ENCODE measurements around the gene SRGAP3. TPM values are rescaled to one million over a fixed set of nuclear protein-coding genes. Genes with fewer than 3 reads are reported as not detected.

SRGAP3 gene
- total and polyA plus RNA-seq, 2 donors (not counting 1 experiment from before 2014, with no cell fraction given): 1.4 to 1.5 TPM

- Histone ChIP-seq H3K36me3 (replicated peaks in 1 of 2; ENCODE audit: control extremely low read depth in 1 of 2, control insufficient read depth in 1 of 2, extremely low read depth in 1 of 2, insufficient read depth in 2 of 2, low read length in 1 of 2) (peaks cover 3 to 44% of the 10 kb centered on the region in 2 experiments), H3K4me2 (replicated peaks; ENCODE audit: low read depth, low read length, poor library complexity, severe bottlenecking) (no peak overlapping the region), H3K9ac (ENCODE audit: low read length) (no peak overlapping the region), H4K20me1 (ENCODE audit: control insufficient read depth, insufficient read depth, low read length, poor library complexity, severe bottlenecking) (no peaks in the 10 kb centered on the region), H3K27ac (ENCODE audit: low read length in 2 of 2) (no peak overlapping the region), H3K9me3 (ENCODE audit: control extremely low read depth in 1 of 3, control insufficient read depth in 2 of 3, insufficient read depth in 1 of 3, low read length in 2 of 3) (peaks cover 0 to 12% (median 0%) of the 10 kb centered on the region in 3 donors), H3K27me3 (replicated peaks in 1 of 4; ENCODE audit: control extremely low read depth in 1 of 4, control insufficient read depth in 3 of 4, insufficient read depth in 4 of 4, low read length in 3 of 4) (no peaks in the 10 kb centered on the region), H2AFZ (ENCODE audit: insufficient read depth, low read depth, low read length, poor library complexity, severe bottlenecking) (no peak overlapping the region), H3K79me2 (ENCODE audit: control insufficient read depth, insufficient read depth, low read length) (no peaks in the 10 kb centered on the region), H3K4me1 (ENCODE audit: control insufficient read depth in 2 of 2, insufficient read depth in 2 of 2, low read length in 2 of 2) (no peaks in the 10 kb centered on the region), H3K4me3 (ENCODE audit: control extremely low read depth in 1 of 5, extremely low read depth in 1 of 5, insufficient read depth in 1 of 5, low read depth in 2 of 5, low read length in 4 of 5) (no peak overlapping the region)
- DNase-seq (no peak), ATAC-seq (ENCODE audit: low read depth) (no peak)
- no peak overlapping the region for H3K4me3 Mint-ChIP-seq
- H3K27me3 Mint-ChIP-seq: no peaks in the 10 kb centered on the region
- ChIA-PET POLR2A (no interaction called here), CTCF (no interaction called here)
- no peaks in the 10 kb centered on the region for H3K9me3 Mint-ChIP-seq (ENCODE audit: insufficient read depth)
- H3K4me1 Mint-ChIP-seq: no peaks in the 10 kb centered on the region
- H3K27ac Mint-ChIP-seq: no peak overlapping the region
- WGBS (ENCODE audit: insufficient coverage): 100% methylated on average over 1 of the region's 3 CpGs
- intact Hi-C loops (cut with micrococcal nuclease): no loop called here
- TF ChIP-seq EZH2 (IDR thresholded peaks at IDR 0.05; ENCODE audit: borderline replicate concordance, insufficient read depth, low read depth, low read length, poor library complexity, severe bottlenecking) (no peak), CTCF (IDR thresholded peaks at IDR 0.05) (no peak)
Measured at GRCh38 chr3:8945890-8946600, 303.4 kb downstream of the SRGAP3 start.

- Mint-ChIP-seq H3K27me3 (no peaks in the 10 kb centered on the region), H3K9me3 (ENCODE audit: insufficient read depth) (no peaks in the 10 kb centered on the region), H3K4me1 (no peaks in the 10 kb centered on the region), H3K27ac (no peak overlapping the region), H3K4me3 (no peak overlapping the region)
- Histone ChIP-seq H3K4me1 (ENCODE audit: control insufficient read depth in 2 of 2, insufficient read depth in 2 of 2, low read length in 2 of 2) (no peaks in the 10 kb centered on the region), H2AFZ (ENCODE audit: insufficient read depth, low read depth, low read length, poor library complexity, severe bottlenecking) (no peak overlapping the region), H3K79me2 (ENCODE audit: control insufficient read depth, insufficient read depth, low read length) (no peaks in the 10 kb centered on the region), H3K4me2 (replicated peaks; ENCODE audit: low read depth, low read length, poor library complexity, severe bottlenecking) (no peak overlapping the region), H3K9me3 (ENCODE audit: control extremely low read depth in 1 of 3, control insufficient read depth in 2 of 3, insufficient read depth in 1 of 3, low read length in 2 of 3) (peaks cover 0 to 12% (median 0%) of the 10 kb centered on the region in 3 donors), H3K4me3 (ENCODE audit: control extremely low read depth in 1 of 5, extremely low read depth in 1 of 5, insufficient read depth in 1 of 5, low read depth in 2 of 5, low read length in 4 of 5) (no peak overlapping the region), H4K20me1 (ENCODE audit: control insufficient read depth, insufficient read depth, low read length, poor library complexity, severe bottlenecking) (no peaks in the 10 kb centered on the region), H3K9ac (ENCODE audit: low read length) (no peak overlapping the region), H3K36me3 (replicated peaks in 1 of 2; ENCODE audit: control extremely low read depth in 1 of 2, control insufficient read depth in 1 of 2, extremely low read depth in 1 of 2, insufficient read depth in 2 of 2, low read length in 1 of 2) (peaks cover 2 to 63% of the 10 kb centered on the region in 2 experiments), H3K27me3 (replicated peaks in 1 of 4; ENCODE audit: control extremely low read depth in 1 of 4, control insufficient read depth in 3 of 4, insufficient read depth in 4 of 4, low read length in 3 of 4) (no peaks in the 10 kb centered on the region), H3K27ac (ENCODE audit: low read length in 2 of 2) (no peak overlapping the region)
- TF ChIP-seq EZH2 (IDR thresholded peaks at IDR 0.05; ENCODE audit: borderline replicate concordance, insufficient read depth, low read depth, low read length, poor library complexity, severe bottlenecking) (no peak), CTCF (IDR thresholded peaks at IDR 0.05) (no peak)
- CTCF ChIA-PET: no interaction called here
- POLR2A ChIA-PET: no interaction called here
- no peak for ATAC-seq (ENCODE audit: low read depth)
- intact Hi-C loops (cut with micrococcal nuclease): no loop called here
- WGBS (ENCODE audit: insufficient coverage): 96% methylated on average over 3 of the region's 4 CpGs
- no peak for DNase-seq
Measured at GRCh38 chr3:8942746-8943488, 306.5 kb downstream of the SRGAP3 start.

Data from B cell (primary cell).